GM19043 (cell line): ENCODE data around the gene COMMD3.
"Not testable (repeated sequence)": the region's sequence is repeated elsewhere in the genome, so short reads cannot be mapped to it uniquely, and the experiment has no call there.

Experiments used
- ATAC-seq: cut with Tn5 transposase; IDR thresholded peaks from one replicate; pipeline ENCODE4 v1.9.1; 2021; ENCODE audit warnings: low read depth; ENCODE audit not compliant: unreplicated experiment

COMMD3 gene

DNA sequence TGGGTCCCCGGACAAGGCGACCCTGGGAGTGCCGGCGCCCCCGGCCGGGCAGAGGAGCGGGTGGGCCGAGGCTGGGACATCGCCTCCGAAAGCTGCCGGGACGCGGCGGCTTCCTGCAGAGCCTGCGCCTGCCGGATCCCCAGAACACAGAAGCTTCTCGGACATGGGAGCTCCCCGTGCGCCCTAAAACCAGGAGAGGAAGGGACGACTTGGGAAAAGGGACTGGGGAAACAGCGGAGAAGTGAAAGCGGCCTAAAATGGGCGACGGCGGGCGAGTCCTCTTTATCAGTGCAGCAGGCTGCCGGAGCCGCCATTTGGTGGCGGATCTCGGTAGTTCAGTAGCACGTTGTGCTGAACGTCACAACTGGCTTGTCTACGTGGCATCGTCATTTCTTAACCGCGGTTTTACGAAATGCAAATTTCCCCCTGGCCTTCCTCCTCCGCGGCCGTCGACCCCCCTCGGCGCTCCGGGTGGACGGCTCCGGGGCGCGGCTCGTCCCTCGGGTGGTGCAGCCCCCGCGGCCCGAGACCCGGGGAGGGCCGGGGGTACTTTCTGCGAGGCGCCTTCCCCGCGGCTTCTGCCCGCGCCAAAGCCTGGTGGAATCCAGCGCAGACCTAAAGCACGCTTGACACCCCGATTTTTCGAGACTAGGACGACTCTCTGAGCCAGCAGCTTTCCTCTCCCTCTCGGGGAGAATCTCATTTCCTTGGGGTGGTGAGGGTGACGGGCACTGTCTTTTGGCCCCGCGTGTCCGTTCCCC is 19.2 kb downstream of the COMMD3 start:
- ATAC-seq = peak; percentile 36

- no peak for ATAC-seq
Measured at GRCh38 chr10:22338185-22338900, 22.2 kb downstream of the COMMD3 start.

DNA sequence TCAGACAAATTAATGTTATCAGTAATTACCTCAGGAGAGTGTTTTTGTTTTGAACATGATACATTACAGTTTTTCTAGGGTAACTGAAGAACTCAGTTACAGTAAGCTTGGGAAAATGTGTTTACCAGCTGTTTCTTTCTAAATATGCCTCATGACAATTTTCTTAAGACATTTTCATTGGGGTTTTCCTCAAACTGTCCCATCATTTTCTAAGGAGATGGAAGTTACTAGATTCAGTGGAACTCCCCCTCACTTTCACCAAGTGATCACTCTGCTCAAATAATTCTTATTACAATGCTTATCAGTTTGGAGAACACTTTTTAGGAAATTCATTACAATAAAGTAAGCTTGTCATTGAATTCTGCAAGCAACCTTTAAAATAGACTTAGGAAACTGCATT is 22.7 kb downstream of the COMMD3 start:
- ATAC-seq = no peak

DNA sequence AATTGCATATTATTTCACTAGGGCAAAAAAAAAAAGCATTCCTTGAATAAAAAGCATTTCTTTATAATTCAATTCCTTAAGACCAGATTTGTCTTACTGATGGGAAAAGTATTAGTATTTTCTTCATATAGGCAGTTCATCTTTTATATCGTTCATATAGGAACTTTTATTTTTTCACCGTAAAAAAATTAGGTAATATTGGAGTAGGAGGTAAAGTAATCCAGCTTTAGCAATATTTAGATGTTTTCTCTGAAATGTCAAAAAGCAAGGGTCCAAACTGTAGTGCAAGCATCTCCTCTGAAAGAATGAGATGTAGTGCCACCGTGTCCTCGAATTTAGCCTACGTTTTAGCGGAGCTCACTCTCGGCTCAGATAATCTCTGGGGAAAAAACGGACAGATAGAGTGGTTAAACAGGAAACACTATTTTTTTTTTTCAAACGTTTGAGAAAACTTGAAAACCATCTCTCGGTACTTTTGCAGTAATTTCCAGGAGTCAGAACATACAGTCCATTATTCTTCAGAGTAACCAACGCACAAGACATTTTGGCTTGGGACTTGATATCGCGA is 23.7 kb downstream of the COMMD3 start:
- no peak for ATAC-seq

DNA sequence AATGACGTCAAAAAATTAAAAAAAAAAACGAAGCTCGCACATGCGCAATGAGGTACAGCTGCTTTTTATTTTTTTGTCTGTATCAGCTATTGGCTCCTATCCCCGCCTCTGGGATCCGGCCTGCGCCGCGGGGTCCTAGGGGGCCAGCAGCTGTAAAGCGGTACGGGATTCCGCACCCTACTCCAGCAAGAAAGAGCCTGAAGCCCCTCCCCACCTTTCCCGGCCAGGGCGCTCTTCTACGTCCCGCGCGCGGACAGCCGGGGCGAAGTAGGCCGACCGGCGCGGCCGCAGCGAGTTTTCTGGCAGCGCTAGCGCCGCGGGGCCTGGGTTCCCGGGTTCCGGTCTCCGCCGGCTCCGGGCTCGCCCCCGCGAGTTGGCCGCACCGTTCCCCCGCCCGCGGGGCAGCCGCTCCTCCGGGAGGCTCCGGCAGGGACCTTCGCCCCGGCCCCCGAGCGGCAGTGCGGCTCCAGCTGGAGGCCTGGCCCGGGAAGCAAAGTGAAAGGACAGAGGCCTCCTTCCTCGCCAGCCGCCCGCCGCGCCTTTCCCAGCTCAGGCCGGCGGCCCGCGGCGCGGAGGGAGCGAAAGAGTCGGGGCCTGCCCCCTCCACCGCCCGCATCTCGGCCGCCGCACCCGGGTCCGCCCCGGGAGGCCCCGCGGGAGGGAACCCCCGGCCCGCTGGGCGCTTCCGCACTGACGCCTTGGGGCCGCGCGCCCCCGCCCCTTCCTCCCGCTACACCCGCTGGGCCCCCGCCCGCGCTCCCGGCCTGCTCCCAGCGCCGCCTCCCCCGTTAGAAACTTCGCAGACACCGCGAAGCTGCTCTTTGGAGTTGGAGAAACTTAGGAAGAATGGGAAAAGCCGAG is 24.4 kb downstream of the COMMD3 start:
- ATAC-seq = peak; percentile 34

- peak; percentile 7 for ATAC-seq
Measured at GRCh38 chr10:22341190-22341925, 25.2 kb downstream of the COMMD3 start.

GRCh38 chr10:22341926-22342196 is 25.7 kb downstream of the COMMD3 start:
- no peak for ATAC-seq

GRCh38 chr10:22342421-22342820 is 26.2 kb downstream of the COMMD3 start:
- ATAC-seq = no peak

DNA sequence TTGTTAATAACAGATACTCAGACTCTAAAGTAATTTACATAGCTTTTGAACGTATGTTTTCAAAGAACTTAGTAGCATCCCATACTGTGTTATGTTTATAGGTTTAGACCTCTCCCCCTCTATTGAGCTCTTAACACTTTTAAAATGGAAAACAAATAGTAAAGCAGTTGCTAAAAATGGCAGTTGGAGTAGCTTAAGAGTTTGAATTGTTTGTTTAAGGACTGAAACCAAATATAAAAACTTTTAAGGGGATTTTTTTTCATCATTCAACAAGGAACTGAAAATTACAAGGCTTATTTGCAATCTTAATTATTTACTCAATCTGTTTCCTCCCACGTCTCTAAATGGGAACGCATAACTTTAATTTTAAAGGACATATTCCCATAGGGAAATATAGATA is 27.5 kb downstream of the COMMD3 start:
- no peak for ATAC-seq

DNA sequence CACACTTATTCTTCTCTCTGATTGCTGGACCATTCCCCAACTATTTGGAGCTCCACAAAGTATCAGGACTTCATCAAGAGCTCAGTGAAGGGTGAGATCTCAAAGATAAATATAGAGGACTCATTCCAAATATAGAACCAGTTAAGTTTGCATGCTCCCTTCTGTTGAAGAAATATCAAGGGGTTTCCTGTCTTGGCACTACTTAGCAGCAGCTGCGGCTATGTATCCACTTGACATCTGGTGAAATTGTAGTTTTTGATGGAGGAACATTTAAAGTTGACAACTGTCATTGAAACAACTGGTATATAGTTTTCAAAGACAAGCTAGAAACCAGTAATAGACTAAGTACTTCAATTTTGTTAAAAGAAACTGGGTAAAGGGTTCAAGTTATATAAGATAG is 28.1 kb downstream of the COMMD3 start:
- no peak for ATAC-seq

DNA sequence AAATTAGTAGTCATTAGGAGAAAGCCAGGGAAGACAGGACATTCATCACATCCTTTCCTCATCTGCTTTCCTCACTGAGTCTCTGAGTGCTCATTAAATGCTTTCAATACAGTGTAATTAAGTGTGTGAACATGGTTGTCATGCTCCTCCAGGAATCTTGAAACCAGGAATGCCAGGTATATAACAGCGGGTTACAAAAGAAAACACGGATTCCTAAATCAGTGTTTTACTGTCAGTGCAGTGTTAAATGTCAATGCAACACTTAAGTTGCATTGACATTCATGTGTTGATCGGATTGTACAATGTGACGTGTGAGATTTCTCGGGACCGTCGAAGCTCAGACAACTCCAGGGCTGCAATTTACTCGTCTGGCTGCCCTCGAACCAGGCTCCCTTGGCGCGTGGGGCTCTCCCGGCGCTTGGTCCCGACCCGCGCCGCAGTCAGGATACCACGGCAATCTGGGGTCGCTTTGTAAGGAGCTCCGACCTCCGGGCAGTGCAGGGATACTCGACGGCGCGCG is 28.7 kb downstream of the COMMD3 start:
- no peak for ATAC-seq

GRCh38 chr10:22345301-22346095 is 29.3 kb downstream of the COMMD3 start, which contains the start of gene SPAG6:
SPAG6 (plus strand) TSS chr10:22345496; CDS start chr10:22345612, 116 bp downstream.
- ATAC-seq = no peak

- ATAC-seq = no peak
Measured at GRCh38 chr10:22346096-22346661, 30.0 kb downstream of the COMMD3 start.

GRCh38 chr10:22349755-22350154 is 33.6 kb downstream of the COMMD3 start:
- no peak for ATAC-seq

- no peak for ATAC-seq
Measured at GRCh38 chr10:22351131-22351703, 35.0 kb downstream of the COMMD3 start.

DNA sequence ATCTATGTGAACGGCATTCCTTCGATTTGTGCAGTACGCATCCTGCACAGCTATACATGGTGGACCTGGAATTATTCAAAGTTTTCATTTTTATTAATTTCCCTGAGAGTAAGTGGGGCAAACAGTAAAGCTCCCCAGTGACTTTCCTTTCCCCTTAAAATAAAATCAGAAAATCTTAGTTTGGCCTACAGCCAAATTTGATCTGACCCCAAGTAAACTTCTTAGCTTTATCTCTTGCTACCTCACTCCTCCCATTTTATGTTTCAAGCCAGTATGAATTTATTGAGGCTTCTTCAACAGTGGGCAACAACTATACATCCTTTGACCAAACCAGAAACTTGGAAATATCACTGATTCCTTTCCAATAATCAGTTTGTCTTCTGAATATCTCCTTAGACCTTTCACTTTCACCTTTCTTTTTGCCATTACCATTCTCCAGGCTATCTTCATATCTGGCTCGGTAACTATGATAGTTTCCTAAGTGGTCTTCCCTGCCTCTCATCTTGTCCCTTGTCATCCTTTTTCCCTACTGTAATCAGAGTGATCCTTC is 40.2 kb downstream of the COMMD3 start:
- no peak for ATAC-seq

GRCh38 chr10:22357770-22358169 is 41.6 kb downstream of the COMMD3 start:
- ATAC-seq = not testable (repeated sequence)

- no peak for ATAC-seq
Measured at GRCh38 chr10:22363305-22363704, 47.1 kb downstream of the COMMD3 start.
